Endothelial cell of umbilical vein (primary cell): ENCODE results near the gene GPR17. TPM values are rescaled to one million over a fixed set of nuclear protein-coding genes. Genes with fewer than 3 reads are reported as not detected.

Experiments used
- BruUV-seq: library from RNA; stranded (reverse); fragments of 400-500 nt; replicated peaks from 2 replicates; lab custom pipeline; 2021; lab: Mats Ljungman, UMichigan
- CTCF ChIA-PET: fragments of 300-600, 350-600 bp; sonication (Branson Sonifier 250); formaldehyde crosslinking; loops from one replicate; lab custom pipeline; 2021; ENCODE audit warnings: antibody characterized with exemption, inconsistent platforms; lab: Charles Lee
- POLR2A ChIA-PET: fragments of 300-600, 350-600 bp; sonication (Branson Sonifier 250); formaldehyde crosslinking; loops from one replicate; lab custom pipeline; 2021; ENCODE audit warnings: antibody characterized with exemption, inconsistent platforms; lab: Charles Lee
- DNase-seq: peaks from one replicate; pipeline ENCODE4 v3.0.0-alpha.2; 2011; ENCODE audit warnings: low read depth, low spot score
- FAIRE-seq: peaks from 2 replicates; lab custom pipeline; 2011; peaks lifted over from hg19 to GRCh38; lab: Jason Lieb, UNC
- H2AFZ ChIP-seq: 2 replicates; pipeline ENCODE4 v1.6.0; 2012; ENCODE audit warnings: low read depth, low read length, control low read depth, inconsistent platforms
- H3K27ac ChIP-seq: 2 replicates; pipeline ENCODE4 v1.5.1; 2011; ENCODE audit warnings: low read depth, mild to moderate bottlenecking, control low read depth, low read length, moderate library complexity; ENCODE audit not compliant: insufficient read depth
- H3K27me3 ChIP-seq, 2 experiments: 2 replicates each; pipeline versions ENCODE4 v1.6.0 to v1.6.1; 2011; ENCODE audit warnings: low read length in 2 of 2, mixed read lengths in 1 of 2; ENCODE audit not compliant: control insufficient read depth in 2 of 2, insufficient read depth in 2 of 2
- H3K36me3 ChIP-seq, 2 experiments: 2 replicates in 1 of 2; 3 replicates in 1 of 2; pipeline ENCODE4 v1.5.1; 2011; ENCODE audit warnings: low read length in 2 of 2, mild to moderate bottlenecking in 1 of 2, moderate library complexity in 1 of 2; ENCODE audit not compliant: control insufficient read depth in 2 of 2, insufficient read depth in 2 of 2; ENCODE audit errors: extremely low read depth in 1 of 2
- H3K4me1 ChIP-seq: 3 replicates; pipeline ENCODE4 v1.5.1; 2011; ENCODE audit warnings: mild to moderate bottlenecking, low read length; ENCODE audit not compliant: control insufficient read depth, insufficient read depth; ENCODE audit errors: extremely low read depth
- H3K4me2 ChIP-seq: 2 replicates; pipeline ENCODE4 v1.6.1; 2011; ENCODE audit warnings: low read length, control low read depth, mixed read lengths; ENCODE audit not compliant: insufficient read depth
- H3K4me3 ChIP-seq, 3 experiments: fragments of 200-600 bp in 1 of 3; sonication (generic), shearing (Covaris generic) in 1 of 3; replicated peaks in 1 of 3; 2 replicates each; pipeline ENCODE4 v1.5.1; 2011 to 2016; ENCODE audit warnings: control low read depth in 3 of 3, low read length in 3 of 3, mild to moderate bottlenecking in 2 of 3, inconsistent platforms in 1 of 3, low read depth in 1 of 3, moderate library complexity in 1 of 3; ENCODE audit not compliant: insufficient read depth in 1 of 3
- H3K79me2 ChIP-seq: 2 replicates; pipeline ENCODE4 v1.6.0; 2012; ENCODE audit warnings: low read length, inconsistent platforms; ENCODE audit not compliant: control insufficient read depth, insufficient read depth
- H3K9ac ChIP-seq: replicated peaks from 2 replicates; pipeline ENCODE3; 2011; ENCODE audit warnings: low read length, control low read depth; ENCODE audit not compliant: insufficient read depth; ENCODE audit errors: extremely low read depth
- H3K9me1 ChIP-seq: replicated peaks from 3 replicates; pipeline ENCODE4 v1.6.0; 2011; ENCODE audit warnings: mild to moderate bottlenecking, low read length; ENCODE audit not compliant: control insufficient read depth, insufficient read depth; ENCODE audit errors: extremely low read depth
- H3K9me3 ChIP-seq: replicated peaks from 2 replicates; pipeline ENCODE4 v1.5.1; 2012; ENCODE audit warnings: low read length, inconsistent platforms; ENCODE audit not compliant: control insufficient read depth, insufficient read depth
- H4K20me1 ChIP-seq: replicated peaks from 2 replicates; pipeline ENCODE3; 2011; ENCODE audit warnings: mild to moderate bottlenecking, low read length; ENCODE audit not compliant: control insufficient read depth, insufficient read depth; ENCODE audit errors: extremely low read depth
- CTCF ChIP-seq, 2 donors: IDR thresholded peaks; 1 replicate in 1 of 2; 2 replicates in 1 of 2; pipeline ENCODE4 v1.5.1; 2011; ENCODE audit warnings: low read length in 2 of 2, mild to moderate bottlenecking in 2 of 2, moderate library complexity in 2 of 2, control low read depth in 1 of 2, inconsistent platforms in 1 of 2, low read depth in 1 of 2; ENCODE audit not compliant: insufficient read depth in 1 of 2; ENCODE audit errors: extremely low read depth in 1 of 2
- EZH2 ChIP-seq: IDR thresholded peaks from 2 replicates; pipeline ENCODE4 v1.6.1; 2012; ENCODE audit warnings: borderline replicate concordance, low read depth, mild to moderate bottlenecking, moderate library complexity, low read length, inconsistent platforms; ENCODE audit not compliant: severe bottlenecking
- FOS ChIP-seq: IDR thresholded peaks from 2 replicates; pipeline ENCODE4 v1.6.1; 2011; ENCODE audit warnings: mild to moderate bottlenecking, low read length, moderate library complexity, borderline replicate concordance; ENCODE audit not compliant: insufficient read depth
- GATA2 ChIP-seq: IDR thresholded peaks from 2 replicates; pipeline ENCODE4 v1.7.0; 2011; ENCODE audit warnings: low read depth, mild to moderate bottlenecking, moderate library complexity, mixed read lengths, low read length; ENCODE audit not compliant: insufficient read length, insufficient read depth
- JUN ChIP-seq: IDR thresholded peaks from 2 replicates; pipeline ENCODE4 v1.6.1; 2011; ENCODE audit warnings: borderline replicate concordance, low read depth; ENCODE audit not compliant: insufficient read length, insufficient read depth
- MAX ChIP-seq: IDR thresholded peaks from 2 replicates; pipeline ENCODE4 v1.6.1; 2011; ENCODE audit not compliant: insufficient read depth, insufficient read length
- MYC ChIP-seq: IDR thresholded peaks from one replicate; pipeline ENCODE4 v1.6.1; 2011; ENCODE audit warnings: mild to moderate bottlenecking, low read depth, low read length
- POLR2A ChIP-seq: IDR thresholded peaks from 2 replicates; pipeline ENCODE4 v1.6.1; 2012; ENCODE audit warnings: low read depth, mild to moderate bottlenecking, control low read depth, low read length
- POLR2AphosphoS5 ChIP-seq: IDR thresholded peaks from 2 replicates; pipeline ENCODE4 v1.6.1; 2012; ENCODE audit warnings: low read depth, mild to moderate bottlenecking, control low read depth, low read length, moderate library complexity; ENCODE audit not compliant: insufficient read depth
- dilution Hi-C: fragments of 300-500 bp; cut with MboI; formaldehyde crosslinking; loops from one replicate; pipeline ENCODE4 v1.15.0; 2019; ENCODE audit warnings: low sequenced_read_pairs; ENCODE audit not compliant: extremely low pct_ligation_motif_present
- intact Hi-C: fragments of 100-400 bp; cut with micrococcal nuclease; formaldehyde crosslinking; loops from one replicate; pipeline ENCODE4 v1.10.0; 2022
- polyA plus RNA-seq, 4 experiments: library from polyadenylated mRNA; depleted of rRNA in 3 of 4; stranded (reverse) in 3 of 4; unstranded in 1 of 4; fragments of >200 nt; gene quantifications; 2 replicates each; pipeline versions ENCODE4 v1.2.1 to v1.2.3, GENCODE V29; 2011 to 2012; ENCODE audit warnings: missing spikeins in 1 of 4
- total RNA-seq: library from RNA; stranded (reverse); gene quantifications from 2 replicates; pipeline ENCODE4 v1.2.3, GENCODE V29; 2021

Gene GPR17
- total and polyA plus RNA-seq, 2 donors (not counting 3 experiments of a cell fraction or from before 2014, with no cell fraction given) = 0.10 TPM; not detected in 1

DNA sequence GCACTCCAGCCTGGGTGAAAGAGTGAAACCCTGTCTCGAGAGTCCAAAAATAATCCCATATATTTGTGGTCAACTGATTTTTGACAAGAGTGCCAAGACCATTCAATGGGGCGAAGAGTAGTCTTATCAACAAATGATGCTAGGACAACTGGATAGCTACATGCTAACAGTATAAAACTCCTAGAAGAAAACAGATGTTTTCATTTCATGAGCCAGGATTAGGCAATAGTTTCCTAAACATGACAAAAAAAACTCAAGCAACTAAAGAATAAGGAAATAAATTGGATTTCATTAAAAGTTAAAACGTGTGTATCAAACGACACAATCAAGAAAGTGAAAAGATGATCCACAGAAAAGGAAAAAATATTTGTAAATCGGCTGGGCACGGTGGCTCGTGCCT is 23.1 kb downstream of the GPR17 start:
- BruUV-seq = no TSS peak
- Histone ChIP-seq H3K4me3 (no peak overlapping the region), H3K4me1 (peaks cover 15% of the 10 kb centered on the region), H4K20me1 (no peaks in the 10 kb centered on the region), H3K27me3 (no peaks in the 10 kb centered on the region), H3K9me3 (no peaks in the 10 kb centered on the region), H3K4me2 (no peak overlapping the region), H3K9me1 (no peaks in the 10 kb centered on the region), H3K36me3 (no peaks in the 10 kb centered on the region), H3K9ac (no peak overlapping the region), H3K79me2 (no peaks in the 10 kb centered on the region), H2AFZ (no peak overlapping the region), H3K27ac (no peak overlapping the region)
- dilution Hi-C loops = no loop called here
- no peak for DNase-seq
- intact Hi-C loops = no loop called here
- TF ChIP-seq EZH2 (no peak), MAX (no peak), FOS (no peak), GATA2 (no peak), JUN (no peak), POLR2AphosphoS5 (no peak), MYC (no peak), POLR2A (no peak), CTCF (IDR thresholded peaks at IDR 0.05; ENCODE audit: extremely low read depth in 1 of 2, insufficient read depth in 1 of 2, low read depth in 1 of 2, low read length in 2 of 2) (no peak)
- no peak for FAIRE-seq
- ChIA-PET CTCF (interaction anchor here (2.3 kb wide), 1 partner anchor 78 kb away, joined by 8 read pairs; no protein-coding TSS in a partner anchor), POLR2A (no interaction called here)
